ENCODE data around the gene ENPP6. TPM values are rescaled to one million over a fixed set of nuclear protein-coding genes. Genes with fewer than 3 reads are reported as not detected.
"Not testable (repeated sequence)": the region's sequence is repeated elsewhere in the genome, so short reads cannot be mapped to it uniquely, and the experiment has no call there.

ENPP6 gene
- polyA plus RNA-seq, 1 donor from 2014 or later: not detected

DNA sequence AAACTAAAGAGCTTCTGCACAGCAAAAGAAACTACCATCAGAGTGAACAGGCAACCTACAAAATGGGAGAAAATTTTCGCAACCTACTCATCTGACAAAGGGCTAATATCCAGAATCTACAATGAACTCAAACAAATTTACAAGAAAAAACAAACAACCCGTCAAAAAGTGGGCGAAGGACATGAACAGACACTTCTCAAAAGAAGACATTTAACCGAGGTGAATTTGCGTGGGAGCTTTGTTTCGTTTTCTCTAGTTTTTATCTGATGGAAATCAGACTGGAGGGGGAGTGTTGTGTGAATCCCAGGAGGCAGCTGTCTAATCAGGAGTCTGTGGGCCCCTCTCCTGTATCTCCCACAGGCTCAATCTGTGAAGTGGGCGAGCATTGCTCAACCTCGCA, 76.8 kb downstream of the ENPP6 start:
- H2AFZ ChIP-seq (ENCODE audit: low read depth, low read length); H3K36me3 ChIP-seq (ENCODE audit: insufficient read depth, low read length); H3K9ac ChIP-seq (ENCODE audit: low read length); H4K20me1 ChIP-seq (ENCODE audit: insufficient read depth); H3K9me2 ChIP-seq (ENCODE audit: insufficient read depth, low read length); H3K27ac ChIP-seq (ENCODE audit: low read length); H3K27me3 ChIP-seq (ENCODE audit: insufficient read depth, low read depth, low read length); H3F3A ChIP-seq (ENCODE audit: insufficient read depth, low read length, poor library complexity, severe bottlenecking); H3K4me2 ChIP-seq (ENCODE audit: low read length); H3K79me2 ChIP-seq (replicated peaks; ENCODE audit: insufficient read depth, low read length); H3K9me3 ChIP-seq (ENCODE audit: low read length); H3K4me3 ChIP-seq (ENCODE audit: low read length): not testable (repeated sequence)

DNA sequence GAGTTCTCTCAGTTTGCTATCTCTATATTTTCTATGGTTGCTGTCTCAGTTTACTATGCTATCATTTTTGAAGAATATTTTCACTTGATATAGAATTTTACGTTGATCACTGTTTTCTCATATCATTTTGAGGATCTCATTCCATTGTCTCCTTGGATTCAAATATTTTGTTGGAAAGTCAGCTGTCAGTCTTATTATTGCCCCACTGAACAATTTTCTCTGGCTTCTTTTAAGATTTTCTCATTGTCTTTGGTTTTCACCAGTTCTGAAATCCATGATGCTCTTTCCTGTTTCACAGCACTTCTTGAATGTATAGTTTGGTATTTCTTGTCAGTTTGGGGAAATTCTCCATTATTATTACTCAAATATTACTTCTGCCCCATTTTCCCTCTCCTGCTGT, 81.1 kb downstream of the ENPP6 start:
- H4K20me1 ChIP-seq (ENCODE audit: insufficient read depth): no peaks in the 10 kb centered on the region
- TF ChIP-seq EZH2 (IDR thresholded peaks at IDR 0.05; ENCODE audit: borderline replicate concordance, insufficient read depth, low read length, poor library complexity, severe bottlenecking) (no peak), MXI1 (conservative IDR thresholded peaks at IDR 0.05; ENCODE audit: poor library complexity, severe bottlenecking) (no peak), REST (IDR thresholded peaks at IDR 0.05; ENCODE audit: borderline replicate concordance) (no peak), EP300 (conservative IDR thresholded peaks at IDR 0.05; ENCODE audit: poor library complexity, severe bottlenecking) (no peak), TAF1 (IDR thresholded peaks at IDR 0.05; ENCODE audit: low read depth) (no peak), RAD21 (conservative IDR thresholded peaks at IDR 0.05) (no peak), CTCF (IDR thresholded peaks at IDR 0.05; ENCODE audit: poor library complexity, severe bottlenecking) (no peak), SMC3 (conservative IDR thresholded peaks at IDR 0.05; ENCODE audit: poor library complexity) (no peak), POLR2AphosphoS5 (IDR thresholded peaks at IDR 0.05) (no peak)

GRCh38 chr4:184126800-184127199, 90.9 kb downstream of the ENPP6 start:
- TF ChIP-seq RAD21 (conservative IDR thresholded peaks at IDR 0.05): no peak
- no peak for TF ChIP-seq MXI1 (conservative IDR thresholded peaks at IDR 0.05; ENCODE audit: poor library complexity, severe bottlenecking)
- no peak for TF ChIP-seq EP300 (conservative IDR thresholded peaks at IDR 0.05; ENCODE audit: poor library complexity, severe bottlenecking)
- TF ChIP-seq EZH2 (IDR thresholded peaks at IDR 0.05; ENCODE audit: borderline replicate concordance, insufficient read depth, low read length, poor library complexity, severe bottlenecking): no peak
- TF ChIP-seq CTCF (IDR thresholded peaks at IDR 0.05; ENCODE audit: poor library complexity, severe bottlenecking): no peak
- no peak for TF ChIP-seq SMC3 (conservative IDR thresholded peaks at IDR 0.05; ENCODE audit: poor library complexity)
- TF ChIP-seq POLR2AphosphoS5 (IDR thresholded peaks at IDR 0.05): no peak
- no peak for TF ChIP-seq REST (IDR thresholded peaks at IDR 0.05; ENCODE audit: borderline replicate concordance)
- no peak for TF ChIP-seq TAF1 (IDR thresholded peaks at IDR 0.05; ENCODE audit: low read depth)
- Histone ChIP-seq H4K20me1 (ENCODE audit: insufficient read depth) (no peaks in the 10 kb centered on the region), H3K27me3 (ENCODE audit: insufficient read depth, low read depth, low read length) (no peaks in the 10 kb centered on the region), H3K9me3 (ENCODE audit: low read length) (no peaks in the 10 kb centered on the region), H3K4me2 (ENCODE audit: low read length) (no peak overlapping the region), H3K79me2 (replicated peaks; ENCODE audit: insufficient read depth, low read length) (no peaks in the 10 kb centered on the region), H3K4me3 (ENCODE audit: low read length) (no peak overlapping the region), H2AFZ (ENCODE audit: low read depth, low read length) (no peak overlapping the region), H3K9ac (ENCODE audit: low read length) (no peak overlapping the region), H3K36me3 (ENCODE audit: insufficient read depth, low read length) (no peaks in the 10 kb centered on the region), H3K27ac (ENCODE audit: low read length) (no peak overlapping the region), H3F3A (ENCODE audit: insufficient read depth, low read length, poor library complexity, severe bottlenecking) (no peaks in the 10 kb centered on the region), H3K9me2 (ENCODE audit: insufficient read depth, low read length) (no peaks in the 10 kb centered on the region)

More for the DNA sequence above, 81.1 kb downstream of the ENPP6 start:
- Histone ChIP-seq H3K36me3 (ENCODE audit: insufficient read depth, low read length) (no peaks in the 10 kb centered on the region), H3K79me2 (replicated peaks; ENCODE audit: insufficient read depth, low read length) (no peaks in the 10 kb centered on the region), H3K9ac (ENCODE audit: low read length) (no peak overlapping the region), H3K27ac (ENCODE audit: low read length) (no peak overlapping the region), H2AFZ (ENCODE audit: low read depth, low read length) (no peak overlapping the region), H3F3A (ENCODE audit: insufficient read depth, low read length, poor library complexity, severe bottlenecking) (no peaks in the 10 kb centered on the region), H3K9me2 (ENCODE audit: insufficient read depth, low read length) (no peaks in the 10 kb centered on the region), H3K27me3 (ENCODE audit: insufficient read depth, low read depth, low read length) (no peaks in the 10 kb centered on the region), H3K4me2 (ENCODE audit: low read length) (no peak overlapping the region), H3K4me3 (ENCODE audit: low read length) (no peak overlapping the region), H3K9me3 (ENCODE audit: low read length) (peaks cover 9% of the 10 kb centered on the region)

Data from neural cell (in vitro differentiated cells).